Activated CD8-positive, alpha-beta T cell treated with anti-CD3 and anti-CD28 coated beads for 36 hours (primary cell): Measurements from ENCODE around the gene TTLL5. TPM values are rescaled to one million over a fixed set of nuclear protein-coding genes. Genes with fewer than 3 reads are reported as not detected.

ENCODE experiments used
- ATAC-seq: fragments of 200-7000 bp; cut with Tn5 transposase; one replicate; pipeline ENCODE4 v1.10.0; 2021; ENCODE audit warnings: mild to moderate bottlenecking, moderate library complexity
- CTCF ChIA-PET: fragments of 350-600 bp; sonication (Branson Sonifier 250); formaldehyde crosslinking; loops from one replicate; lab custom pipeline; 2021; ENCODE audit warnings: antibody characterized with exemption; lab: Charles Lee
- POLR2A ChIA-PET: fragments of 350-600 bp; sonication (Branson Sonifier 250); formaldehyde crosslinking; loops from one replicate; lab custom pipeline; 2021; ENCODE audit warnings: antibody characterized with exemption; lab: Charles Lee
- DNase-seq: peaks from one replicate; pipeline ENCODE4 v3.0.0-alpha.2; 2020
- H3K27ac Mint-ChIP-seq: one replicate; pipeline ENCODE4 v1.8.0; 2021; ENCODE audit warnings: mild to moderate bottlenecking, mixed read lengths
- H3K27me3 Mint-ChIP-seq: one replicate; pipeline ENCODE4 v1.8.0; 2021; ENCODE audit warnings: mixed read lengths
- H3K36me3 Mint-ChIP-seq: one replicate; pipeline ENCODE4 v1.8.0; 2021; ENCODE audit warnings: low read depth, mixed read lengths
- H3K4me1 Mint-ChIP-seq: one replicate; pipeline ENCODE4 v1.8.0; 2021; ENCODE audit warnings: low read depth, mixed read lengths
- H3K4me3 Mint-ChIP-seq: one replicate; pipeline ENCODE4 v1.8.0; 2021; ENCODE audit warnings: mild to moderate bottlenecking, moderate library complexity, mixed read lengths
- H3K9me3 Mint-ChIP-seq: one replicate; pipeline ENCODE4 v1.8.0; 2021; ENCODE audit warnings: mixed read lengths
- CTCF ChIP-seq: fragments of 200-600 bp; IDR thresholded peaks from one replicate; pipeline ENCODE4 v1.8.0; 2022; ENCODE audit warnings: antibody characterized with exemption, mild to moderate bottlenecking
- intact Hi-C: fragments of 100-400 bp; cut with micrococcal nuclease; formaldehyde crosslinking; loops from one replicate; pipeline ENCODE4 v1.10.0; 2022
- total RNA-seq, 2 experiments: library from RNA; stranded (reverse); gene quantifications; one replicate each; pipeline ENCODE4 v1.2.3, GENCODE V29; 2021

Gene TTLL5
- total RNA-seq, 2 experiments from 2014 or later: 23.6 to 27.2 TPM

GRCh38 chr14:75812622-75813021 is 151.6 kb downstream of the TTLL5 start:
- TF ChIP-seq CTCF: no peak
- no peak for ATAC-seq
- no peaks in the 10 kb centered on the region for H3K4me1 Mint-ChIP-seq
- DNase-seq: no peak
- no peaks in the 10 kb centered on the region for H3K9me3 Mint-ChIP-seq
- CTCF ChIA-PET: interaction anchor here (0.9 to 1.2 kb wide), 2 partner anchors 104 to 169 kb away, joined by 3 read pairs; partner anchors contain the start of gene TGFB3
- no peak overlapping the region for H3K4me3 Mint-ChIP-seq
- POLR2A ChIA-PET: interaction anchor here (0.8 to 1.9 kb wide), 2 partner anchors 10 to 13 kb away, joined by 4 to 5 read pairs; no protein-coding TSS in a partner anchor
- intact Hi-C loops: no loop called here
- peaks cover 12% of the 10 kb centered on the region for H3K36me3 Mint-ChIP-seq
- no peaks in the 10 kb centered on the region for H3K27me3 Mint-ChIP-seq
- H3K27ac Mint-ChIP-seq: no peak overlapping the region

DNA sequence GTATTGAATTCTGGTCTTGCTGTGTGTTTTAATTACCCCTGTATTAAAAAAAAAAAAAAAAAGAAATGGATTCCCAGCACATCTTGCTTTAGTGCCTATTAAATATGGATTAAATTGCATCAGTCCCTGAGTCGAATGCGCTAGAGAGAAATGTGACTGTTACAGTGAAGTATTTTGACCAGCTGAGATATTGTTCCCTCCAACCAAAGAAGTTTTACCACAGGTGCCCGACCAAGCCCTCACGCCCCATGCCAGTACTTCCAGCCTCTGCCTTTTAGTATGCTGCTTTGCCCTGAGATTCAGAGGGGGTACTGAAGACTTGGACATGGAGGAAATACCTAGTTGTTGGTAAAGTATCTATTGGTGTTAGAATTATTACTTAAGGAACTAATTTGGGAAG is 159.7 kb downstream of the TTLL5 start:
- Mint-ChIP-seq H3K27ac (no peak overlapping the region), H3K27me3 (no peaks in the 10 kb centered on the region), H3K9me3 (no peaks in the 10 kb centered on the region), H3K4me1 (peaks cover 3% of the 10 kb centered on the region), H3K36me3 (peaks cover 10% of the 10 kb centered on the region), H3K4me3 (no peak overlapping the region)
- intact Hi-C loops: no loop called here
- TF ChIP-seq CTCF: no peak
- ATAC-seq (no peak), DNase-seq (no peak)
- CTCF ChIA-PET: no interaction called here
- POLR2A ChIA-PET: no interaction called here

DNA sequence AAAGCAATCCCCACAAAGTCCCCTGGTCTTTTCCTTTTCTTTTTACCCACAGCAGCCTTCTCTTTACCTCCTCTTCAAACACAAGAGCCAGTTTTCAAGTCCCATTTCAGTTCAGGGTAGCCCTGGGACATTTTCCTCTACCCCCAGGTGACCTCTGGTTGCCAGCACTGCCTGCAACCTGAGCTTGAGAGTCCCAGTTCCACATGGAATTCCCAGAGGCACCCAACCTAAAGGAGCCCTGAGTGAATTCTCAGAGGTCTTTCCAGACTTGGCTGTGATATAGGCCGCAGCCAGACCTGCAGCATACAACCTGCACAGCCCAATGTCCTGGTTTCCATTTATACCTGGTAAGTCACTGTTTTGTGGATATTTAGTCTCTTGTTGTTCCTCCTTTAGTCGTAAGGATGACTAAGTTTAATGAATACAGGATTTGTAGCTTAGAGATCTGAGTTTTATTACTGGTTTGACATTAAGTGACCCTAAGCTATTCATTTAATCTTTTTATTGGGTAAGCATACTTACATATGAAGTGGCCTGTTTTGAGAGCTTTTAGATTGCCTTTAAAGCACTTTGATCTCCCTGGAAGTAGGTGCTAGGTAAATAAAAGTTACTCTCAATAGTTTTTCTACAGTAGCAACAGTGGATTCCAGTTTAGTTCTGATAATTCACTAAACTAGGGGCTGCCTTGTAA is 160.9 kb downstream of the TTLL5 start:
- Mint-ChIP-seq H3K9me3 (no peaks in the 10 kb centered on the region), H3K27me3 (no peaks in the 10 kb centered on the region), H3K4me1 (peaks cover 3% of the 10 kb centered on the region), H3K36me3 (peaks cover 9% of the 10 kb centered on the region), H3K4me3 (no peak overlapping the region), H3K27ac (no peak overlapping the region)
- intact Hi-C loops: no loop called here
- DNase-seq (no peak), ATAC-seq (no peak)
- CTCF ChIA-PET: interaction anchor here (1.8 kb wide), 1 partner anchor 85 kb away, joined by 4 read pairs; no protein-coding TSS in a partner anchor
- POLR2A ChIA-PET: interaction anchor here (1.4 to 1.8 kb wide), 2 partner anchors 10 to 17 kb away, joined by 4 read pairs; no protein-coding TSS in a partner anchor
- no peak for TF ChIP-seq CTCF

DNA sequence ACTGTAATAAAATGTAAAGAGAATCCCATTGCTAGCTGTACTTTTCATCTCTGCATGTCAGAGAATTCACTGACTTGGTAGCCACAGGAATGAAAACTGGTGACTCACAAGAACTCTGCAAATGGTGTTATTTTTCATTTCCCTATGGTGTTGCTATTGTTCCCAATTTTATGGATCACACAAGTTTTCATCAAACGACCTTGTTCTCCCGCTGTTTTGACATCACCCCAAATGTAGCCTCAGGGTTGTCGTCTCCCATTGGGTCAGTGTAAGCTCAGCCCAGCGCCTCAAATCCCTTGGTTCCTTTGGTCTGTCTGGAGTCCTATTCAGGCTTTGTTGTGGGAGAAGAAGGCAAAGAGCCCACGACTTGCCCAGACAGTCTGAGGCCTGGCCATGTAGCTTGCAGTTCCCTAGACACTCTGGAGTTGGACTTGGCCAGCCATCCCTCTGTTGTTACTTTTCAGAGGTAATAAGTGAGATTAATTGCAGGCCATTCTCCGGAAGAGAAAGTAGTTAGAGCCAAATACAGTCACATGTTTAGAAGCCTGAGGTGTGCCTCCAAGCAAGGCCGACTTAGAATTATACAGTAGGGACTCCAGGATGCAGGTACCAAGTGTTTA is 161.6 kb downstream of the TTLL5 start:
- intact Hi-C loops: no loop called here
- H3K4me3 Mint-ChIP-seq: no peak overlapping the region
- DNase-seq (no peak), ATAC-seq (no peak)
- H3K36me3 Mint-ChIP-seq: peaks cover 9% of the 10 kb centered on the region
- H3K27ac Mint-ChIP-seq: no peak overlapping the region
- no peaks in the 10 kb centered on the region for H3K9me3 Mint-ChIP-seq
- no peaks in the 10 kb centered on the region for H3K27me3 Mint-ChIP-seq
- H3K4me1 Mint-ChIP-seq: peaks cover 3% of the 10 kb centered on the region
- ChIA-PET POLR2A (interaction anchor here (0.6 to 1.8 kb wide), 3 partner anchors 11 to 1785 kb away, joined by 3 to 4 read pairs (median 4); no protein-coding TSS in a partner anchor), CTCF (interaction anchor here (1.8 kb wide), 1 partner anchor 84 kb away, joined by 4 read pairs; no protein-coding TSS in a partner anchor)
- TF ChIP-seq CTCF: no peak

DNA sequence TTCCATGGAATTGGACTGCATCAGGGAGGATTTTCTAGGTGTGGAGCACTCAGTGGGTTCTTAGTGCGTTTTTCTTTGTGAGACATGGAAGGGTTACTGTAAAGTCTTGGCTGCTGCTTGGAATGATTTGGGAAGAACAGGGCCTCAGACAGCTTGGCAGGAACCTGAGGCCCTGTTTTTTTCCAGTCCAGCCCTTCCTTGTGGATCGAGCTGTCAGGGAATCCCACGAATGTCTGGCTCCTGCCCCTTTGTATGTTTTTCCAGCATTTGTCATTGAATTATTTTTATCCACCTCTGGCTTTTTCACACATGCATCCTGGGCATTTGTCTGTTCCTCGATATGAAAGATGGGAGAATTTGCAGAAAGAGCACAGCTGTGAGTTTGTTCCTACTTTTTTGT is 162.3 kb downstream of the TTLL5 start:
- Mint-ChIP-seq H3K4me3 (no peak overlapping the region), H3K27ac (no peak overlapping the region), H3K4me1 (peaks cover 3% of the 10 kb centered on the region), H3K27me3 (no peaks in the 10 kb centered on the region), H3K36me3 (peaks cover 8% of the 10 kb centered on the region), H3K9me3 (no peaks in the 10 kb centered on the region)
- intact Hi-C loops: no loop called here
- ChIA-PET CTCF (no interaction called here), POLR2A (interaction anchor here (0.6 to 1.8 kb wide), 3 partner anchors 12 to 1784 kb away, joined by 3 to 4 read pairs (median 4); no protein-coding TSS in a partner anchor)
- no peak for TF ChIP-seq CTCF
- no peak for ATAC-seq
- no peak for DNase-seq
